SU-DHL-6 (cell line): ENCODE measurements around the gene GAS7.

Source experiments
- H2AFZ ChIP-seq: fragments of 200-600 bp; sonication (generic); 2 replicates; pipeline ENCODE4 v1.6.1; 2014; ENCODE audit warnings: low read depth, mild to moderate bottlenecking, moderate library complexity, mixed read lengths, antibody characterized with exemption, low read length; ENCODE audit not compliant: severe bottlenecking
- H3F3A ChIP-seq: fragments of 200-600 bp; shearing (Covaris generic); 2 replicates; pipeline ENCODE4 v1.6.0; 2016; ENCODE audit warnings: antibody characterized with exemption, mild to moderate bottlenecking; ENCODE audit not compliant: insufficient read depth
- H3K27ac ChIP-seq: fragments of 200-600 bp; sonication (generic); 2 replicates; pipeline ENCODE4 v1.5.1; 2016; ENCODE audit warnings: low read depth, mild to moderate bottlenecking, low read length, moderate library complexity, mixed read lengths
- H3K27me3 ChIP-seq: fragments of 200-600 bp; sonication (generic), shearing (Covaris generic); 2 replicates; pipeline ENCODE4 v1.6.0; 2014; ENCODE audit warnings: mild to moderate bottlenecking, low read length
- H3K36me3 ChIP-seq: fragments of 200-600 bp; sonication (generic); 2 replicates; pipeline ENCODE4 v1.6.1; 2014; ENCODE audit warnings: mild to moderate bottlenecking, low read length, mixed read lengths
- H3K4me2 ChIP-seq: fragments of 300-600, 200-600 bp; shearing (Covaris generic), sonication (generic); 2 replicates; pipeline ENCODE4 v1.6.0; 2014; ENCODE audit warnings: low read length, low read depth, mild to moderate bottlenecking; ENCODE audit not compliant: poor library complexity, severe bottlenecking
- H3K4me3 ChIP-seq: fragments of 200-600 bp; sonication (generic); 2 replicates; pipeline ENCODE4 v1.5.1; 2014; ENCODE audit warnings: antibody characterized with exemption, low read length, mild to moderate bottlenecking, mixed read lengths; ENCODE audit not compliant: insufficient read depth, poor library complexity, severe bottlenecking
- H3K79me2 ChIP-seq: fragments of 200-600 bp; sonication (generic); 2 replicates; pipeline ENCODE4 v1.6.1; 2014; ENCODE audit warnings: mild to moderate bottlenecking, low read length, moderate library complexity; ENCODE audit not compliant: insufficient read depth
- H3K9ac ChIP-seq: fragments of 200-600 bp; sonication (generic); 2 replicates; pipeline ENCODE4 v1.7.0; 2014; ENCODE audit warnings: mild to moderate bottlenecking, low read length
- H3K9me2 ChIP-seq: fragments of 200-600 bp; sonication (generic); replicated peaks from 2 replicates; pipeline ENCODE4 v1.6.1; 2014; ENCODE audit warnings: low read length; ENCODE audit not compliant: insufficient read depth
- H3K9me3 ChIP-seq: fragments of 200-600 bp; sonication (generic); 2 replicates; pipeline ENCODE4 v1.6.1; 2014; ENCODE audit warnings: low read length, mixed read lengths; ENCODE audit not compliant: insufficient read depth
- H4K20me1 ChIP-seq: fragments of 200-600 bp; sonication (generic); 2 replicates; pipeline ENCODE4 v1.6.1; 2014; ENCODE audit warnings: low read depth, mild to moderate bottlenecking, antibody characterized with exemption, low read length, moderate library complexity, mixed read lengths
- CTCF ChIP-seq: fragments of 200-600 bp; sonication (generic); IDR thresholded peaks from one replicate; pipeline ENCODE4 v1.5.1; 2017; ENCODE audit warnings: antibody characterized with exemption, mild to moderate bottlenecking, low read length, moderate library complexity; ENCODE audit not compliant: insufficient read depth, poor library complexity, severe bottlenecking
- EZH2phosphoT487 ChIP-seq: fragments of 200-600 bp; sonication (generic), shearing (Covaris generic); conservative IDR thresholded peaks from 2 replicates; pipeline ENCODE4 v1.6.1; 2018; ENCODE audit warnings: mild to moderate bottlenecking, antibody characterized with exemption, low read length, moderate library complexity, mixed read lengths

The GAS7 gene

GRCh38 chr17:9868552-9868951 lies 329.9 kb downstream of the GAS7 start:
- TF ChIP-seq CTCF (no peak), EZH2phosphoT487 (no peak)
- no peaks in the 10 kb centered on the region for H3K9me2 ChIP-seq
- no peaks in the 10 kb centered on the region for H3K36me3 ChIP-seq
- no peak overlapping the region for H3K4me3 ChIP-seq
- no peak overlapping the region for H3K27ac ChIP-seq
- H3K9ac ChIP-seq: no peak overlapping the region
- H4K20me1 ChIP-seq: no peaks in the 10 kb centered on the region
- no peaks in the 10 kb centered on the region for H3K27me3 ChIP-seq
- H3F3A ChIP-seq: no peaks in the 10 kb centered on the region
- H3K4me2 ChIP-seq: no peak overlapping the region
- H2AFZ ChIP-seq: no peak overlapping the region
- no peaks in the 10 kb centered on the region for H3K9me3 ChIP-seq
- no peaks in the 10 kb centered on the region for H3K79me2 ChIP-seq

- H3K27ac ChIP-seq: no peak overlapping the region
- no peak for TF ChIP-seq CTCF
- no peak for TF ChIP-seq EZH2phosphoT487
Observed at GRCh38 chr17:9865586-9865985, 332.8 kb downstream of the GAS7 start.

GRCh38 chr17:9862949-9863348 lies 335.5 kb downstream of the GAS7 start:
- Histone ChIP-seq H4K20me1 (no peaks in the 10 kb centered on the region), H3K36me3 (no peaks in the 10 kb centered on the region), H3K4me3 (no peak overlapping the region), H3K27ac (no peak overlapping the region), H3K4me2 (no peak overlapping the region), H3K9me2 (no peaks in the 10 kb centered on the region), H2AFZ (no peak overlapping the region), H3K27me3 (no peaks in the 10 kb centered on the region), H3F3A (no peaks in the 10 kb centered on the region), H3K9me3 (no peaks in the 10 kb centered on the region), H3K79me2 (no peaks in the 10 kb centered on the region), H3K9ac (no peak overlapping the region)
- TF ChIP-seq EZH2phosphoT487: no peak
- TF ChIP-seq CTCF: no peak

More at GRCh38 chr17:9865586-9865985, 332.8 kb downstream of the GAS7 start:
- Histone ChIP-seq H3K9me2 (no peaks in the 10 kb centered on the region), H3K4me3 (no peak overlapping the region), H3K27me3 (no peaks in the 10 kb centered on the region), H3K36me3 (no peaks in the 10 kb centered on the region), H4K20me1 (no peaks in the 10 kb centered on the region), H3K79me2 (no peaks in the 10 kb centered on the region), H3K9ac (no peak overlapping the region), H3K9me3 (no peaks in the 10 kb centered on the region), H2AFZ (no peak overlapping the region), H3F3A (no peaks in the 10 kb centered on the region), H3K4me2 (no peak overlapping the region)

- no peaks in the 10 kb centered on the region for H3K9me2 ChIP-seq
- H3K27me3 ChIP-seq: no peaks in the 10 kb centered on the region
- H3K27ac ChIP-seq: no peak overlapping the region
- no peak for TF ChIP-seq EZH2phosphoT487
- TF ChIP-seq CTCF: no peak
- no peaks in the 10 kb centered on the region for H3F3A ChIP-seq
- H3K36me3 ChIP-seq: no peaks in the 10 kb centered on the region
- no peaks in the 10 kb centered on the region for H3K9me3 ChIP-seq
- no peak overlapping the region for H2AFZ ChIP-seq
- H3K4me3 ChIP-seq: no peak overlapping the region
- no peaks in the 10 kb centered on the region for H4K20me1 ChIP-seq
- H3K9ac ChIP-seq: no peak overlapping the region
- no peaks in the 10 kb centered on the region for H3K79me2 ChIP-seq
- H3K4me2 ChIP-seq: no peak overlapping the region
Observed at GRCh38 chr17:9862220-9862619, 336.2 kb downstream of the GAS7 start.
